GM18870 (cell line): ENCODE measurements around the gene RAB3D.
A peak's percentile ranks its signal among the peaks of the same experiment; 100 is the strongest.
"Not testable (repeated sequence)": the region's sequence is repeated elsewhere in the genome, so short reads cannot be mapped to it uniquely, and the experiment has no call there.

Experiments
- ATAC-seq: cut with Tn5 transposase; IDR thresholded peaks from one replicate; pipeline ENCODE4 v1.9.1; 2021; ENCODE audit warnings: moderate library complexity; ENCODE audit not compliant: unreplicated experiment

Gene RAB3D, protein sequence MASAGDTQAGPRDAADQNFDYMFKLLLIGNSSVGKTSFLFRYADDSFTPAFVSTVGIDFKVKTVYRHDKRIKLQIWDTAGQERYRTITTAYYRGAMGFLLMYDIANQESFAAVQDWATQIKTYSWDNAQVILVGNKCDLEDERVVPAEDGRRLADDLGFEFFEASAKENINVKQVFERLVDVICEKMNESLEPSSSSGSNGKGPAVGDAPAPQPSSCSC

GRCh38 chr19:11339254-11340098 lies at the start of gene RAB3D:
RAB3D (minus strand) TSS chr19:11339657; CDS start chr19:11337399, 2,258 bp downstream.
- no peak for ATAC-seq

DNA sequence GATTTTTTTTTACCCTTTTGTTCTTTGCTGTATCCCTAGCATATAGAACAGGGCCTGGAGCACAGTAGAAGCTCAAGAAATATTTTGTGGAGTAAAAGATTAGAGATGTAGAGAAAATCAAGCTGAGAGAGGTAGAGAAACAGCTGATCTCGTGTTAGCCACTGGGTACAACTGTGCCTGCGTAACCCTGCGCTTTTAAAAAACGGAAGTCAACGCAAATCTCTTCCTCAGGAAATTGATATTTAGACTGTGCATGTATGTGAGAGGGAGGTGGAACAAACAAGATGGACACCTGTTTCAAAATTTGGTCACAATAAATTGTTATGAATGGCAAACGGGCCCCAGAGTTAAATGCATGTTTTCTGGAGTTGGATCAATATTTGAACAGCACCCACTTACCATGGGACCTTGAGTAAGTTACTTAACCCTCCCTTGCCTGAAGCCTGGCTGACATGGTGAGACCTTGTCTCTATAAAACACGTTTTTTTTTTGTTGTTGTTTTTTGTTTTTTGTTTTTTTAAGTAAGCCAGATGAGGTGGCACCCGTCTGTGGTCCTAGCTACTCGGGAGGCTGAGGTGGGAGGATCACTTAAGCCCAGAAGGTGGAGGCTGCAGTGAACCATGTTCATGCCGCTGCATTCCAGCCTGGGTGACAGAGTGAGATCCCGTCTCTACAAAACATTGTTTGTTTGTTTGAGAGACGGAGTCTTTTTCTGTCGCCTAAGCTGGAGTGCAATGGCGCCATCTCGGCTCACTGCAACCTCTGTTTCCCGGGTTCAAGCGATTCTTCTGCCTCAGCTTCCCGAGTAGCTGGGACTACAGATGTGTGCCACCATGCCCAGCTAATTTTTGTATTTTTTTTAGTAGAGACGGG lies 47.9 kb upstream of the RAB3D start:
- ATAC-seq = no peak

GRCh38 chr19:11384778-11385129 lies 45.3 kb upstream of the RAB3D start:
- ATAC-seq = no peak

DNA sequence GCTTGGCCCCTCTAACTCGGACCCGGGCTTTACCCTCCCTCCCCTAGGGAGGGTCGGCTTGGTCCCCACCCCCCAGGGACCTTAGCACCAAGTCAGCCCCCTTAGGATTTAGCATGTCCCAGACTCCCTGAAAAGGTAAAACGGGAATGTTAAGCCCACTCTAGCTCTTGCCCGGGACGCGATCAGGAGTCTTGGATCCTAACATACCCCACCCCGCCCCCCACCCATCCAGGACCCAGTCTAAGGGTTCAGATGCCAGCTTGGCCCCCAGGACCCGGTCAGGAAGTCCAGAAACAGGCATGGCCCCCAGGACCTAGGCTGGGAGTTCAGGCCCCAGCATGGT lies 44.2 kb upstream of the RAB3D start:
- no peak for ATAC-seq

DNA sequence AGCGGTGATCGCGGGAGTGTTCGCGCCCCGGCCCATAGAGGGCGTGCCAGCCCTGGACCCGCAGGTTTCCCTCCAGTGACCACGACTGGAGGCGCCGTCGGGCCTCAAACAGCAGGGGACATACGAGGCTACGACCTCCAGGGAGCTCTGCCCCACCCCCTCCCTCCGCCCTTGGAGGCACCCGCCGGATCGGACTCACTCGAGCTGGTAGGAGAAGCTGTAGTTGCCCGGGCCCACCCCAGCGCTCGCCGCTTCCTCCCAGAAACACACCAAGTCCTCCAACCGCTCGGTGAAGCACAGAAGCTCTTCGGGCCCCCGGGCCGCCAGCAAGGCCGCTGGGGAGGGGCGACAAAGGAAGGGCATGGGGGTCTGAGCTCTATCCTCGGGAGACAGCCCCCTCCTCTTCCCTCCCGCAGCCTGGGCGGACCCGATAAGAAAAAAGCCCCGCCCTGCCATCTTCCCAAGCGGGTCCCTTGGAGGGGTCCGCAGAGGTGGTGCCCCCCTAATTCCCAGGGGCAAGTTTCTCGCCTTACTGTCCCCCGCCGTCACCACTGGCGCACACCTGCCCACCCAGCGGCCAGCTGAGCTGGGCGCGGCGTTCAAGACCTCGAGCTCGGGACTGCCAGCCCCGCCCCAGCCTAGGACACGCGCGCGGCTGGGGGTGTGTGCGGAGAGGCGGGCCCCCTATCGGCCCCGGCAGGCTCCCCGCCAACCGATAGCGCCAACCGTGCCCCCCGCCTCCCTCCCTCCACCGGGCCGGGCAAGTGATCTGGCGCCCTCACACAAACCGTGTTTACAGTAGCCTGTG lies 43.6 kb upstream of the RAB3D start:
- no peak for ATAC-seq

- peak; percentile 78 for ATAC-seq
These were observed 41.4 kb upstream of the RAB3D start for GRCh38 chr19:11380653-11381537.

DNA sequence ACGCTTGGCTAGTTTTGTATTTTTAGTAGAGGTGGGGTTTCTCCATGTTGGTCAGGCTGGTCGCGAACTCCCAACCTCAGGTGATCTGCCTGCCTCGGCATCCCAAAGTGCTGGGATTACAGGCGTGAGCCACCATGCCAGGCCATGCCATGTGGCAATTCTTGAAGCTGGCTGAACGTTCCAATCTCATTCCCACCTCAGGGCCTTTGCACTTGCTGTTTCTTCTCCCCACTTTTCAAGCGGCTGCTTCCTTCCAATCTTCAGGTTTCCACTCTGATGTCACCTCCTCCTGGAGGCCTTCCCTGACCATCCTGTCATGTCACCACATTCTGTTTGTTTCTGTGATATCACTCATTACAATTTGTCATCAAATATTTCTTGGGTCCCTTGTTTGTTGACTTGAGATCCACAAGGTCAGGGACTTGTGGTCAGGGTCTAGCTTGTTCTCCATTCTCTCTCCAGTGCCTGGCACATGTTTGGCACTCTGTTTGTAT lies 40.4 kb upstream of the RAB3D start:
- ATAC-seq = no peak

DNA sequence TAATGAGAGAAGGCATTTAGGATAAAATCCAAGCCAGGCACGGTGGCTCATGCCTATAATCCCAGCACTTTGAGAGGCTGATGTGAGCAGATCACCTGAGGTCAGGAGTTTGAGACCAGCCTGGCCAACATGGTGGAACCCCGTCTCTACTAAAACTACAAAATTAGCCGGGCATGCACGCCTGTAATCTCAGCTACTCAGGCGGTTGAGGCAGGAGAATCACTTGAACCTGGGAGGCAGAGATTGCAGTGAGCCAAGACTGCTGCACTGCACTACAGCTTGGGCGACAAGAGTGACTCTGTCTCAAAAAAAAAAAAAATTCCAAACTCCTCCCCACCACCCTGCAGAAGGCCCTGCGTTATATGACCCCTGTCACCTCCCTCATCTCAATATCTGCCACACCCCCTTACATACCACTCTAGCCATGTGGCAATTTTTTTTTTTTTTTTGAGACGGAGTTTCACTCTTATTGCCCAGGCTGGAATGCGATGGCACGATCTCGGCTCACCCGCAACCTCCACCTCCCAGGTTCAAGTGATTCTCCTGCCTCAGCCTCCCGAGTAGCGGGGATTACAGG lies 39.9 kb upstream of the RAB3D start:
- ATAC-seq = not testable (repeated sequence)

DNA sequence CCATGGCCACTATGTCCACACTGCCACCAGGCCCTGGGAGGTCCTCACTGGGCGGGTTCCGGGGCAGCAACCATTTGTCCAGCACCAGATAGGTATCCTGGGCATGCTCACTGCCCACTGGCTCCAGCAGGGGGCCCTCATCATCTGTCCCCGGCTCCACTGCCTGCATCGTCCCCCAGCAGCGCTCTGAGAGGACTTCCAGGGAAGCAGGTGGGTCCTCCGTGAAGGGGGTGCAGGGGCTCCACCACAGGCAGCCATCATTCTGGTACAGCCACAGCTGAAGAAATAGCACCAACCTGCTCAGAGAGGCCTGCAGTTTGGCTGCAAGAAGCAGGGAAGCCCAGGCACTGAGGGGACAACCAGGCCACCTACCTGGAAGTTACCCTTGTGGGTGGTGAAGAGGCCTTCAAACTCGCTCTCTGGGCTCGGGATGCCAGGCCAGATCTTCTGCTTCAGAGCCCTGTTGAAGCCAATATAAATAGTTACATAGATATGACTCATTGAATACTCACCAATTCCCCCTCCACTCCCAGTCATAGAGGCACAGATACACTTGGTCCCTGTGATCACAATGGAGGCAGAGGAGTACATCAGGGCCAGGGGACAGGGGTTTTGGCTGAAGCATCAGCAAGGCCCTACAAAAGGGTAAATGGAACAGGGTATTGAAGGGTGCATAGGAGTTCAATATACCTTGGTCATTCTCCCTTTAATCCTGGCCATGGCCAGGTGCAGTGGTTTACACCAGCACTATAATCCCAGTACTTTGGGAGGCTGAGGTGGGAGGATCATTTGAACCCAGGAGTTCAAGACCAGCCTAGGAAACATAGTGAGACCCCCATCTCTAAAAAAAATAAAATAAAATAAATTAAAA lies 39.1 kb upstream of the RAB3D start:
- no peak for ATAC-seq

DNA sequence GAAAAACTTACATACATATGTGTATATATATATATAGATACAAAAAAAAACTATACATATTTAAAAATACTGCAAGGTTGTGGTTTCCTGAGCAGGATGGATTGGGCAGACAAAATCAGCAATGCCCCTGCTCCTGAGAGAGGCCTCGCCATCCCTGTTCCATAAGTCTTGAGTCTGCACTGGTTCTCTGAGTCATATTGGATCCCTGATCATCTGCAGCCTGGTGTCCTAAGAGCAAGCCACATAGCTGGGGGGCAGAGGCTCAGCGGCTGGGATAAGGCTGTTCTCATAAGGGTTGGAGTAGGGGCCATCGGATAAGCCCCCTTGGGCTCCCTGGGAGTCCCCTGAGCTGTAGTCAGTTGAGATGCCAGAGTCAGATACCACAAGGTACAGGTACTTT lies 38.3 kb upstream of the RAB3D start:
- ATAC-seq = no peak

GRCh38 chr19:11377237-11377636 lies 37.8 kb upstream of the RAB3D start:
- ATAC-seq = no peak

- no peak for ATAC-seq
These were observed 35.9 kb upstream of the RAB3D start for GRCh38 chr19:11375143-11375948.

DNA sequence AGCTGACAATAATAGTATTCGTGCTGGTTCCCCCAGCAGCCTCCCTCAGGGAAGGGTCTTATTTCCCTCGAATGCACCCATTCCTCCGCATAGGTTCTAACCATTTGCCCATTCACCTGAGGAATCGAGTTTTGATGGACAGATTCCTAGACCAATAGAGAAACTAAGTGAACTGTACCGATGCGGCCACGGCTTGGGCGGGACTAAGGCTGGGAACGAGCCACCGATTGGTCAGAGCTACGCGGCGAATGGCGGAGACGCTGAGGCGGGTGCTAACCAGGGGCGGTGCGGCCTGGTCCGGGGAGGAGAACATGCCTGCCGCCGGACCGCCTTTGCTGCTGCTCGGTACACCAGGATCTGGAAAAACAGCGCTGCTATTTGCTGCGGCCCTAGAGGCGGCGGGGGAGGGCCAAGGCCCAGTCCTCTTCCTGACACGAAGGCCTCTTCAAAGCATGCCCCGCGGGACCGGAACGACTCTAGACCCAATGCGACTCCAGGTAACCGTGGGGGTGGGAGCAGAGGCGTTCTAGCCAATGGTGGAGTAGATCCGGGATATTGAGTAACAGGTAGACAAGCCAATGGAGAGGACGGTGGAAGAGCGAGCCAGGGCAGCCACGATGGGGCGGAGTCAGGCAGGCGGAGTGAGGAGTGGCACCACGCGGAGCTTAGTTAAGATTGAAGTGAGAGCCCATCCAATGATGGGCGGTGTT lies 35.1 kb upstream of the RAB3D start, which contains the start of gene SWSAP1:
Gene SWSAP1 (plus strand): TSS at position 234 of the 710 bp plus-strand sequence. CDS start 15 bp downstream, at position 249.
- peak; percentile 85 for ATAC-seq

DNA sequence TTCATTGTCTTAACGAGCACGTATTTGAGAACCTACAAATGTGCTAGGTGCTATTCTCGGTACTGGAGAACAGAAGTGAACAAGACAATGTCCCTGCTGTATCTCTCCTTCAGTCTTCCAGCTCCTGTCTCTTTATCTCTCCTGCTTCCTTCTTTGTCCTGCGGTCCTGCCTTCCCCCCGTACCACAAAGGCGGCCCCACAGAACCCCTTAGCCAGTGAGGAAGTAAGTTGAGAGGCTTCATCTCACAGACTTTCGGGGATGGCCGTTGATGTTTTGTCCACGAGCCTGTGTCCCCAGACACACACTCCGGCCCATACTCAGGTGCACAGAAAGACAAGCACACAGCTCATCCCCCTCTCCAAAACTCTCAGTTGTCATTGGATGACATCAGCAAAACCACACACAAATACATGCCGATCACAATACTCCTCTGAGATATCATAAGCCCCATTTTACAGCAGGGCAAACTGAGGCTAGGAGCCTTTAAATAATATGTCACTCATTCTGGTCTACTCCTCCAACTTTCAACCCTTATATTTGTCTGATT lies 34.5 kb upstream of the RAB3D start:
- no peak for ATAC-seq

GRCh38 chr19:11373166-11373884 lies 33.9 kb upstream of the RAB3D start:
- no peak for ATAC-seq

- no peak for ATAC-seq
These were observed 31.3 kb upstream of the RAB3D start for GRCh38 chr19:11370744-11371143.
